CD4-positive, alpha-beta T cell treated with Interleukin-4 for 1 hour (primary cell): ENCODE data around the gene ITPA.
"Not testable (repeated sequence)": the region's sequence is repeated elsewhere in the genome, so short reads cannot be mapped to it uniquely, and the experiment has no call there.

Experiments
- DNase-seq, 2 donors: peaks; one replicate each; pipeline ENCODE4 v3.0.0-alpha.2; 2020 to 2022

Gene ITPA

DNA sequence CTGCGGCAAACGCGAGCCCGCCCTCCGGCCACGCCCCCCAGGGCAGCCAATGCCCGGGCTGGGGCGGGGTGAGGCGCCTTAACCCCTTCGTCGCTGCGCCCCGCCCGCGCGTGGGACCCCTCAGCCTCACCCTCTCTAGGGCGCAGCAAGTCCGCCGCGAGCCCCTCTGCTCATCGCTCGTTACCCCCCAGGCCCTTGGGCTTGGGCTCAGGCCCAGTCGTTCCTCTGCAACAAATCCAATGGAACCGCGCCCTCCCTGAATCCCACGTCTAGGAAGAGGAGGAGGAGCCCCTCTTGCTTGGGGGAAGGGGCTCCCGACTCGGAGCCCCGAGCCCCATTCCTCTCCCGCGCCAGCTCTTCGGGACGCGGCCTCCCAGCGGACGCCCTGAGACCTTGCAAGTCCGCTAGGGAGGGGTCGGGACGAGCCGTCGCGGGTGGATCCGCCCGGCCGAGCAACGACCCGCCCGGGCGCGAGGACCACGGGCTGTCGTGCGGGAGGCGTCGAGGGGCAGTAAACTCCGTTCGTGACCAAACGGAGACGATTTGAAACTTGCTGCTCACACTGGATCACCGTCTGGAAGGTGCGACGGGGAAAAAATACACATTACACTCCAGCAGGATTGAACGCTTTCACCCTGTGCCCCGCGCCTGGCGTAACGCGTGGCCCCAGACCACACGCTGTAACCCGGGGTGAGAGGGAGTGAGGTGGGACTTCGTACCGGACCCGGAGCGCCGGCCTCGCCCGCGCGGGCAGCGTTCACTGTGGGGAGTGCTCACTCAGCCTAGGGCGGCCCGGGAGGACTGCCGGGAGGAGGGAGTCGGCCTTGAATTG is 35.5 kb upstream of the ITPA start:
- peak; percentile 89 to 91 for DNase-seq

DNA sequence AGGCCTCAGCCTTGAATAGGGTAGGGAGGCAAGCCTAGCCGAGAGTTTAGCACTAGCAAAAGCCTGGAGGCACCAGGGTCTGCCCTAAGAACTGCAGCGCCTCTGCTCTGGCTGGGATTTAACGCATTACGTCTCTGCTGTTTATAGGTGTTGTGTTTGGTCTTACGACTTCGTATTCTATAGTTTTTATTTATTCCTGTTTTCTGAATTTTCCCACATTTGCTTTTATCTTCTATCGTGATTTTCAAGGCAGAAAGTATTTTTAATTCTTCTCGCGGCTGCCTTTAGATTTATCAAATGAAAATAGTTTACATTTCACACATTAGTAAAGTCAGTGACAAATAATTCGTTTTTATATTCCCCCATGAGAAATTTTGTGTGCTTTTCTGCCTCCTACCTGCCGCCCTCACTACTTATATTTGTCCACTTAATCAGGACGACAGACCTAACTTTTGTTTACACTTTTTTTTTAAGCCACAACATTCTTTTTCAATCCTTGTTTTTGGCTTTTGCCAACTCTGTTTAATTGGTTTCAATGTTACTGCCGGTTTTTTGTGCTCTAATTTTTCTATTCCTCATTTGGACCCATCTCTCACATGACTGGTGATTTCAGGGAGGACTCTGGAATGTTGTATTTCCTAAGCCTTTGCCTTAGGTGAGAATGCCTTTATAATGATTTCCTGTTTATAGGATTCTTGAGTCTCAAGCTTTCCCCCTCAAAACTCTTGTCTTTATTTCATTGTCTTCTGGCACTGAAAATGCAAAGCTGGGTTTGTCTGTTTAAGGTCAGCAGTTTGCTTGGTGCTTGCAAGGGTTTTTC is 34.6 kb upstream of the ITPA start:
- no peak for DNase-seq

DNA sequence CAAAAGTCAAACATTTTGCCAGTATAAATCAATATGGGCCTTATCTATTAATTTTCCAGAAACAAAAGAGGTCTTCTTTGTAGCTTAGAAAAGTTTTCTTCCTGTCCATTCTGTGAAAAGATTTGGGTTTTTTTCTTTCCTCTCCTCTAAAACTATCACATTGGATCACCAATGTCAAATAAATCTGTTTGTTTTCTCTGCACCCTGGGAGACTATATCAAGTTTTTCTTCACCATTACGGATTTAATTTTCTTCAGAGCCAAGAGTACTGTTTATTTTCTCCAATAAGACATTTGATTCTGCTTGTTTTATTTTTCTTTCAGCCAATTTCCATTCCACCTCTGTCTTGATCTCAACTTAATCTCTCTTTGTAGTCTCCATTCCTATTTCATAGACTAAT is 34.0 kb upstream of the ITPA start:
- DNase-seq = no peak

DNA sequence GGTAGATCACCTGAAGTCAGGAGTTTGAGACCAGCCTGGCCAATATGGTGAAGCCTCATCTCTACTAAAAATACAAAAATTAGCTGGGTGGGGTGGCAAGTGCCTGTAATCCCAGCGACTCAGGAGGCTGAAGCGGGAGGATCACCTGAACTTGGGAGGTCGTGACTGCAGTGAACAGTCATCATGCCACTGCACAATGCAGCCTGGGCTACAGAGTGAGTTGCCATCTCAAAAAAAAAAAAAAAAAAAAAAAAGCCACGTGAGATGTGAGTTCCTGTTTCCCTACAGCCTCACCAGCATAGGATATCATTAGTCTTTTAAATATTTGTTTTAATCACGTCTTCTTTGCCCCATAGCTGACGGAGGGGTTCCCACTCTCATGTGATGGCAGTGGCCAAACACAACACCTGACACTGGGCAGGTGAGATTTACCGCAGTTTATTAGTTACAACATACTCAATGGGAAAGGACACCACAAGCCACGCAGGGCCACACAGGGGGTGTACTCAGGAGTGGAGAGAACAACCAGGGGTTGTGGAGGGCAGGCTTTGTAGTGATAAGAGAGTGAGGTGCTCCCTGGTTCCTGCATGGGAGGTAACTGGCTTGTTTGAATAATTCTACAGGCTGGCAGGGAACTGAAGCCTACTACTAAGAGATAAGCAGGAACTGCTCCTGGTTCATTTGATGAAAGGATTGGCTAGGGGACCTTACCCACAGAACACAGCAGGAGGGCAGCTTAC is 31.4 kb upstream of the ITPA start:
- DNase-seq = no peak

DNA sequence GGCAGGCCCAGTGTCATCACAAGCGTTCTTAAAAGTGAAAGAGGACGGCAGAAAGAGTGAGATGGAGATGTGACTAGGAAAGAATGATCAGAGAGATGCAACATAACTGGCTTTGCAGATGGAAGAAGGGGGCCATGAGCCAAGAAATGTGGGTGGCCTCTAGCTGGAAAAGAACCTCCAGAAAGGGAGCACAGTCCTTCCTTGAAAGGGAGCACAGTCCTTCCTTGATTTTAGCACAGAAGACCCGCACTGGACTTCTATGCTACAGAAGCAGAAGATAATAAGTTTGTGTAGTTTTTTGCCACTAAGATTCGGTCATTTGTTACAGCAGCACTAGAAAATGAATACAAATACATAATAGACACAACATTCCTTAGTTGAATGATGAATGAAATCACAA is 29.0 kb upstream of the ITPA start:
- no peak for DNase-seq

DNA sequence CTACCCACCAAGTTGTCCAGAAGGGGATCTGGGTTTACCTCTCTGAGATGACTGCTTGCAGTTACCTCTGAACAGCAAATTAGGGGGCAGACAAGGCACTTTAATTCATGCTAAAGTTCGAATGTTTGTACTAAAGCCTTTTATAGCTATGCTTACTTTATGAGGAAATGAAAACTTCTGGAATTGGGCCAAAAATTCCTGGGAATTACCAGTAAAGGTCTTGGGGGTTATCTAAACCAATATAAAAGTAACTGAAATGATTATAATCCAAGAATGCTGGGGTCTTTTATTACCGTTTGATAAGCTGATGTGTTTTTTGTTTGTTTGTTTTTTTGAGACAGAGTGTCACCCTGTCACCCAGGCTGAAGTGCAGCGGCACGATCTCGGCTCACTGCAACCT is 28.0 kb upstream of the ITPA start:
- DNase-seq = no peak

DNA sequence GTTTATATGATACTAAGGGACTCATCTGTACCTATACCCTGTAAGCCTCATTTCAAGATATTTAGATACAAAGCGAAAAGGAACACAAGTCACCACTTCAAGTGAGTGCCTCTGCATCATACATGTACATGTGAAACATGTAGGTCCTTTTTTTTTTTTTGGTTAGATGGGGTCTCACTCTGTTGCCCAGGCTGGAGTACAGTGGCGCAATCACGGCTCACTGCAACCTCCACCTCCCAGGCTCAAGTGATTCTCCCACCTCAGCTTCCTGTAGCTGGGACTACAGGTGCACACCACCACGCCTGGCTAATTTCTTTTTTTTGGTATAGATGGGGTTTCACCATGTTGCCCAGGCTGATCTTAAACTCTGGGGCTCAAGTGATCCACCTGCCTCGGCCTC is 26.9 kb upstream of the ITPA start:
- not testable (repeated sequence) for DNase-seq

DNA sequence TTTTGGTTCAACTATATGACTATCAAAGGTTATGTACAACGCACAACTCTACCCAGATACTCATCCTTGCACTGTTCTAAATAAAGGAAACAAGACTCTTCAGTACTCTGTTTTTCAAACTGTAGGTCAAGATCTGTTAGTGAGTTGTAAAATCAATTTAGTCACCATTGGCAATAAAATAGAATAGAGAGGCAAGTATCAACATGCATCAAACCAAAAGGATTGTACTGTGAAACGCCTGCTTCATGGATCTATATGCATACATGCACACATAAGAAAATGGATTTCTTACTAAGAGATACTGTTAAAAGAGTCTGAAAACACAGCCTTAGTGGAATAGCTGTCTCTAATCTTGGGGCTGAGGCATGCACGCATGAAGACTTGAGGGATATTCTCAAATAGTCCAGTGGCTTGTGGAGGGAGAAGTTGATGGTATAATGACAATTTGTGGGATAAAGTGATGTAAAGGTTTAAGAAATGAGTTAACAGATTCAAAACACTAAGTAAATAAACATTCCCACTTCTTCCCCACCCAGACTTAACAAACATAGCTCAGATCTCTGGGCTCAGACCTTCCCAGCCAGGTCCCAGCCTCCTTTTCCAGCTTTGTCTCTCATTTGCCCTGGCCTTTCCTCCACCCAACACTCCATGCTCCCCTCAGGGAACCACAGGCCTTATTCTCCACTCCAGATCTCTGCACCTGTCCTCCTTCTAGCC is 25.2 kb upstream of the ITPA start:
- DNase-seq = no peak

DNA sequence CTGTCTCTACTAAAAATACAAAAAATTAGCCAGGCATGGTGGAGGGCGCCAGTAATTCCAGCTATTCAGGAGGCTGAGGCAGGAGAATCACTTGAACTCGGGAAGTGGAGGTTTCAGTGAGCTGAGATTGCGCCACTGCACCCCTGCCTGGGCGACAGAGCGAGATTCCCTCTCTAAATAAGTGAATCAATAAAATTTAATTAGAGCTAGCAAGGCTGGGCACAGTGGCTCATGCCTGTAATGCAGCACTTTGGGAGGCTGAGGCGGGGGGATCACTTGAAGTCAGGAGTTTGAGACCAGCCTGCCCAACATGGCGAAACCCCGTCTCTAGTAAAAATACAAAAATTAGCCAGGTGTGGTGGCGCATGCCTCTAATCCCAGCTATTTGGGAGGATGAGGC is 21.4 kb upstream of the ITPA start:
- DNase-seq = not testable (repeated sequence)

DNA sequence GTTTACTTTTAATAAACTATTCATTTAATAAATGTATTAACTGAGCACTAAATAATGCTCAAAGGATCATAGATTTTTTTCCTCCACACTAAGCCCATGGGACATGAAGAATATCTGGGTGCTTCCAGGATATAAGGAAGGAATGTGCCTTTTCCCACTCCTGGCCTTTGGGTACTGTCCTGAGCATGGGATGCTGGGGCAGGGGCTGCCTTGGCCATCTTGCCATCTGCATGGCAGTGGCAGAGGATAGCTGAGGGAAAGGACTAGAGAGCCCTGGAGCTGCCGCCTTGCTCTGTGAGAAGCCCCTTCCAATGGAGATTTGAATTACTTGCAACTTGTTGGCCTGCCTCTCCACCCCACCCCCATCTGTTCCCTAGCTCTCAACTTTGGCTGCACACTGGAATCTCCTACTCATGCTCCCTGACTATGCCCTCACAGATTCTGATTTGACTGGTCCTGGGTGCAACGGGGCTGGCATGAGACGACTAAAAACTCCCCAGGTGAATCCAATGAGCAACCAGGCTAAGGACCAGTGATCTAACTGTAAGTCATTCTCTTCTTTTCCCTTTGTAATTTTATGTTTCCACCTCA is 20.4 kb upstream of the ITPA start:
- DNase-seq = no peak

DNA sequence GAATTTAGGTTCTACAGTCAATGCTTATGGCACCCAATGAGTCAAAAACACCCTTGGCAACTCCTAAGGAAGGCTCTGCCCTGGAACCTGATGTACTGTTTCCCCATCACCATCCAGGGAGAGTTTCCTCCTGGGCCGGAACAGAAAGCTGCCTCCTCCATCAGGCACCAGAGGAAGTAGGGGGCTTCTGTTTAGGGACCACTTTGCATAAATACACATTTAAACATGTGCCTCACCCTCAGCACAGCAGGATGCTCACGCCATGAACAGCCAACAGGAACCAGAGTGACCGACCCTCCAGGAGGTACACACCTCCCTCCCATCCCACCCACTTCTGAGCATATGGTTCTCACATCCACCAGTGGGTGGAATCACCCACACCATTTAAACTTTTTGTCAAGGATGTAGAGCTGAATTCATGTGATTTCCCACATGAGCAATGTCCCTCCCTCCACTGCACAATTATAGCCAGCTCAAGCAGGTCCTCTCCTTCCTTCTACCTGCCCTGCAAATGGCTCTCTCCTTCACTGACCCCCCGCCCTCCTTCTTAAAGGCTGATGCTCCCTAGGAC is 19.7 kb upstream of the ITPA start:
- no peak for DNase-seq

DNA sequence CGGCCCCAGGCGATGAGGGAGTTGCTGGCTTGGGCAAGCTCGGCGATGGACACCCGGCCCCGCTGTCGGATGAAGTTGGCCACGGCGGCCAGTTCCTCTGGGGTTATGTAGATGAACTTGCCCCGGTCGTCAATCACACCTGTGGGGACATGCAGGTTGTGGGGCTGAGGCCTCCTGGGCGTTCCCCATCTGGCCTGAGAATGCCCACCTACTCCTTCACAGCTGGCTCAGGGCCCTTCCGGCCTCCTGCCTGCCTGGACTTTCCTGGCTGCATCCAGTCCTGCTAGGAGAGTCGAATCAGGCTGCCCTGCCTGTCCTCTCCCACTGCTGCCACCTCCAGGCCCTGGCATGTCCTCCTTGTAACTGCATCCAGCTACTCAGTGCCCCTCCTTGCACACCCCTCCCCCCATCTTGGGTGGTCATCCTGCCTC is 18.6 kb upstream of the ITPA start:
- no peak for DNase-seq

DNA sequence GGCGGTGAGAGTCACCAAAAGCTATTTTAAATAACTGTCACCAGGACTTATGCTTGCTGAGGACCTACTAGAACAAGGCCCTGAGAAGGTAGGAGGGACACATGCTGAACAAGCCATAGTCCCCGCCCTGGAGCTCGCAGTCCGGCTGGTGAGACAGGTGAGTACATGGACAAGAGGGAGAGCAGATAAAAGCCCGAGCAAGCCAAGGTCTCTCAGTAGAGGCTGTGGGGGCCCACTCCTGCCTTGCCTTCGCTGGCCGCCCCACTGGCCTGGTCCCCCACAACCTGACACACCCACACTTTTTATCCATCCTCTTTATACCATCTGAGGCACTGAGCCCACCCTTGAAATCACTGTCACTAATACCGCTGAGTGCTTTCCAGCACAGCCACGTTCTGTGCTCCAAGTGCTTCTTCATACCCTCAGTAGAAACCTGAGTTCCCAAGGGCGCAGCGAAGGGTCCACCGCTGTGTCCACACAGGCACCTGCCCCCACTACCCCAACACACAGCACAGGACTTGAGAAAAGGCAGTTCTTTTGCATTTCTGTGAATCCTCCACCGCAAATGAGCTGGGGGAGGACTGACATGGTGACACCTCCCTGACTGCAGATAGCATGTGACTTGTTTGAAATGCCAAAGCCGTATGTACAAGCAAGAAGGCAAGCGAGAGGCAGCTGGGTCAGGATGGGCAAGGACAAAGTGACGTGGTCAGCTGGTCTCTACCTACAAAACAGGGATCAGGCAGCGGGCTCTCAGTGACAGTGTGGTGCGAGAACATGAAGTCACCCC is 16.9 kb upstream of the ITPA start:
- DNase-seq = no peak

DNA sequence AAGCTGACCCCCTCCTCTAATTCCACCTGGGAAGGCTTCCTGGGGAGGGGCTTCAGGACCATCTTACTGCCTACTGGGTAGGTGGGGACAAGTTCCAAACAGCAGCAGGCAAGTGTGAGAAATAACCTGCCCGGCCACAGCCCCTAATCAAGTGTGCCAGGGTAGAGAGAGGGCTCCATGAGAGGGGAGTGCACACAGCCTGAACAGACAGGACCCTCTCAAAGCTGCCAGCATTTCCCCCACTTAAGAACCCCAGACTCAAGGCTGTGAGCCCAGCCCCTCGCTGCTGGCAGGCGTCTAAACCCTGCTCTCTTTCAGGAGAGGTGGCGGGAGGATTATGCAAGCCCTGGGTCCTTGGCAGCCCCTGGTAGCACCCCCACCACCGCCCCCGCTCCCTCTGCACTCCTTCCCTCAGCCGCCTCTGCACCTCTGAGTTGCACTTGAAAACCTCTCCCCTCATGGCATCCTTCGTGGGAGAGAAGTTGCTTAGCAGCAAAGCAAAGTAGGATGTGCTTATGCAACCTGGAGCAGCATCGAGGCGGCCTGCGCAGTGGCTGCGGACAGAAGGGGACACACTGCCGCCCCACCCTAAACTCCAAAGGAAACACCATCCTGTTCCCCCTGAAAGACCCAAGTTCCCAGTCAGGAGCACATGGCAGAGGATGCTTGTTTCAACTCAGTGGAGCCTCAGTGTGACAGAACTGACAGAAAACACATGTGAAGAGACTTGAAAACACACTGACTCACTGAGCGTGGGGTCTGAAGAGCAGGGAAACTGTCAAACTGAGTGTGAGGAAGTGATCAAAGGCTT is 15.3 kb upstream of the ITPA start:
- DNase-seq = no peak

DNA sequence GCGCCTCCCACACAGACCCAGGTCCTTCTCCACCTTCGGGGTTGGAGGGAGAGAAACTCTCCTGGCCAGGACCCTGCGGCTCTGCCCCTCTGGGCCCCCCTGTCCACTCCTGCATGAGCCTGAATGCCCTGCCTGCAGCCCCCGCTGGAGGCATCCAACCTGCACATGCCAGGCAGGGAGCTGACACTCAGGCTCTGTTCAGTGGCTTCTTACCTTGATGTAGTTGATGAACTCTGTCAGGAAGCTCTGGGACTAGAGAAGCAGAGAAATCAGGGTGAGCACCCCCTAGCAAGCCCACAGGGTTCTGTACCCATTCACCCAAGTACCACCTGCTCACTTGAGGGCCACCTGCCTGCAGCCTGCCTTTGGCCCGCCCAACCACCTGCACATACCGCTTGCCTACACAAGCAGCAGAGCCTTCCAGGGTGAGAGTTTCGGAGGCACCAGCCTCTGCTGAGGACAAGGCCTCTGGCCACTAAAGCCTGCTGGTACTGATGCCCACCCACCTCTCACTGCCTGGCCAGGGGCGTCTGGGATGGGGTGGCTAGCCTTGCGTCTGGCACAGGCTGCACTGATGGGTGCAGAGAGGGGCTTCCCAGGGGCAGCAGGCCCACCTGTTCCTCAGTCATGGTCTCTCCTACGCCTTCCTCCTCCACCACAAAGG is 14.5 kb upstream of the ITPA start:
- DNase-seq = no peak

DNA sequence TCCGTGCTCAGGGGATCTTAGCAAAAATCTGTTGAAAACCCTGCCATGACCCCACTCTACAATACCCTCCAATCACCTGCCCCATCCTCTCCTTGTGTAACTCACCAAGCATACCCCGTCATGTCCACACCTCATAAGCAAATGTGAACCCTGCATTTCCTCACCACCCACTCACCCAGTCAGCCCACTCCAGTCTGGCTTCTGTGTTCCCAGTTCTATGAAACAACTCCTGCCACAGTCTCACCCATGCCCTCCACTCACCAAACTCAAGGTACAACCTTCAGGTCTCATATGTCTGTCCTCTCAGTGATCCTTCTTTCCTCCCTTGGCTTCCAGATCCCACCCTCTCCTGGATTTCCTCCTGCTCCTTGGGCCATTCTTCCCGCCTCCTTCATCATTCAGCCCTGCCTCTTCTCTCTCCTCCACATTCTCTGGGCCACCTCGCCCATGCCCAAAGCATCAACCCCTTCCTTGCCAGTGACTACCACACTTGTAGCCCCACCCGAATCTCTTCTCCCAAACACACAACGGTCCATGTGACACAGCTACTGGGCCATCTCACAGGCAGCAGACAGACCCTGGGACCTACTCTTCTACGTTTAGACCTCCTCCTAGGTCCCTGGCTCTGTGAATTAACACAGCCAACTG is 13.6 kb upstream of the ITPA start:
- DNase-seq = no peak

DNA sequence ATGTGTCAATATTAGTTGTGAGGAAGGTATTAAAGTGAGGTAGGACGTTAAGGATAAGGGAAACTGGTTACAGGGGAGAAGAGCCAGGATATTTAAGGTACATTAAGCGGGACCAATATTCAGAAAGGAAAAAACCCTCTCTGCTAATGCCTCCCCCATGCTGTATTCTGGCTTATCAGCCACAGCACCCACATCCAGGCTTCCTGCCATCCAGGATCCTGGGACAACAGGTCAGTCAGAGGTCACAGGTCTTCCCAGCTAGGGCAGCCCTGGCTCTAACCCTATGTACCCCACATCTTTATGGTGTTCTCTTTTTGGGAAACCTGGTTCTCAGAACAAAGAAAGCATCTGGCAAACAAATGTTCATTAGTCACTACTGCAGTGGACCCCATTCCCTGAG is 10.1 kb upstream of the ITPA start:
- no peak for DNase-seq

DNA sequence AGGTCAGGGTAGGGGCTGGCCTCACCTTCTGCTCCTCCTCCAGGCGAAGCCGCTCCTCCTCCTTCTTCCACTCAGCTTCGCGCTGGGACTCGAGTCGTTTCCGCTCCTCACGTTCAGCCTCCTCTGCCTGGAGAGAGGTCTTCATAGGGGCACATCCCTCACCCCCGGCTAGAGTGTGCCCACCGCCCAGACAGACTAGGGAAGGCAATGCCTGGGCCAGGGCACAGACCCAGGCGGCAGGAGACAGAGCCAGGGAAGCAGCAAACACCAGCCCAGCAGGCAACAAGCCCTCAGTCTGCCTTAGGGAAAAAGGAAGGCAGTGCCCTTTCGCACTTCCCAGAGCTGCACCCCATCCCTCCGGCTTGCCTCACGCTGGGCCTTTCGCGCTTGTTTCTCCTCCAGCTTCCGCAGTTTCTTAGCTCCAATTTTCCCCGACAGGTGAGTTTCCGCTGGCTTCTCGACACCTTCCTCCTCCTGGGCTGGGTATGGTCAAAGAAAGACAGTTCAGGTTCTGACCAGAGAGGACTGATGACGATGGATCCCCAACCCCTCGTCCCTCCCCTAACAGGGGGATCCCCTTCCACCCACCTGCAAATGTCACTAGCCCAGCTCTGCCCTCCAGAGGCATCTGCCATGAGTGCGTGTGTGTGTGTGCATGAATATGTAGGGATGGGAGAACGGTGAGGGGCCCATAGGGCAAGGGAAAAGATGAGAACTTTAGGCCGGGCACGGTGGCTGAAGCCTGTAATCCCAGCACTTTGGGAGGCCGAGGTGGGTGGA is 9.1 kb upstream of the ITPA start:
- DNase-seq = no peak

DNA sequence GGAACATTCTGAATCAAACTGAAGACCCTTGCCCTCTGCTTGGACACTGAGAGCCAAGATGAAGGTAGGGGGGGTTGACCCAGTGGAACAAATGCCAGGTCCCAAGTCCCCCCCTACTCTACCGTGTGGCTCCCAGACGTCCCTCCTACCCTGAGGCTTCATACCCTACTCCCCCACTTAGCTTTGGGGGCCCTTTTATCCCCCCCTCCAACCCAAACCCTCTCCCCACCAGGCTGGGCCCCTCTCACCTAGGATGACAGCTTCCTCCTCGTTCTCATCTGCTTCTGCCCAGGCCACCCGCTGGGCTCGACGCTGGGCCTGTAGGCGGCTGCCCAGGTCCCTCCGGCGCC is 6.4 kb upstream of the ITPA start:
- DNase-seq = no peak
